ENCODE data around the gene TRIM74.
A peak's percentile ranks its signal among the peaks of the same experiment; 100 is the strongest.
"Not testable (repeated sequence)": the region's sequence is repeated elsewhere in the genome, so short reads cannot be mapped to it uniquely, and the experiment has no call there.

The TRIM74 gene

DNA sequence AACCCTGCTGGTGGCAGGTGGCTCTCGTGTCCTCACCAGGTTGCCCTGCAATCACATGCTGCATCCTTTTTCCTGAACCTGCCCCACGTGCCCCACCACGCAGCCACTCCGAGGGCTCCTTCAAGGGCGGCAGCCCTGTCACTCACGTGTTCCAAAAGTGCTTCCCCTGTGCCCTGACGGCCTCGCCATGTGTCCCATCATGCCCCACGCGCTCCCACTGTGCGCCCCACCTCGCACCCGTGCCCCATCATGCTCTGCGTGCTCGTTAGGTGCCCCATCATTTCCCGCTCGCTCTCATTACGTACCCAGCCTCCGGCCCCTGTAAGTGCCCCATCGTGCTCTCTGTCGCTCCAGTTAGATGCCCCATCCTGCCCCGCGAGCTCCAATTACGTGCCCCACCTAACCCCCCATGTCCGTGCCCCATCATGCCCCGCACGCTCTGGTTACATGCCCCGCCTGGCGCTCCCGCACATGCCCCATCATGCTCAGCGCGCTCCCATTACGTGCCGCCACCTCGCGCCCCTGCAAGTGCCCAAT, at the start of gene TRIM74:
Gene TRIM74 (minus strand): TSS at position 487 of the 537 bp plus-strand sequence. CDS start 3,309 bp downstream, outside the sequence.
- DNase-seq (ENCODE audit: low read depth): not testable (repeated sequence)

DNA sequence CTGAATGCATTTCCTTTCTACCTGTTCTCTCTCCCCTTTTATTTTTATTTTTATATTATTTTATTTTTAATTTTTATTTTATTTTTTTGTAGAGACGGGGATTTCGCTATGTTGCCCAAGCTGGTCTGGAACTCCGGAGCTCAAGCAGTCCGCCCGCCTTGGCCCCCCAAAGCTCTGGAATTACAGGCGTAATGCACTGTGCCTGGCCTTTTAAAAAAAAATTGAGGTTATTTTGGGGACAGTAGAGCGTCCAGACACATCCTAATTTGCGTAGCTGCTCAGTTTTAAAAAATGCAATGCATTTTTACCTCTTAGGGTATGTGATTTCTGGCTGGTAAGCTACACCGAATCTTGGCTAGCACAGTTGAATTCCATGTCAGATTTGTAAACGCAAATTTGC, 37.2 kb upstream of the TRIM74 start:
- DNase-seq (ENCODE audit: low read depth): not testable (repeated sequence)

DNA sequence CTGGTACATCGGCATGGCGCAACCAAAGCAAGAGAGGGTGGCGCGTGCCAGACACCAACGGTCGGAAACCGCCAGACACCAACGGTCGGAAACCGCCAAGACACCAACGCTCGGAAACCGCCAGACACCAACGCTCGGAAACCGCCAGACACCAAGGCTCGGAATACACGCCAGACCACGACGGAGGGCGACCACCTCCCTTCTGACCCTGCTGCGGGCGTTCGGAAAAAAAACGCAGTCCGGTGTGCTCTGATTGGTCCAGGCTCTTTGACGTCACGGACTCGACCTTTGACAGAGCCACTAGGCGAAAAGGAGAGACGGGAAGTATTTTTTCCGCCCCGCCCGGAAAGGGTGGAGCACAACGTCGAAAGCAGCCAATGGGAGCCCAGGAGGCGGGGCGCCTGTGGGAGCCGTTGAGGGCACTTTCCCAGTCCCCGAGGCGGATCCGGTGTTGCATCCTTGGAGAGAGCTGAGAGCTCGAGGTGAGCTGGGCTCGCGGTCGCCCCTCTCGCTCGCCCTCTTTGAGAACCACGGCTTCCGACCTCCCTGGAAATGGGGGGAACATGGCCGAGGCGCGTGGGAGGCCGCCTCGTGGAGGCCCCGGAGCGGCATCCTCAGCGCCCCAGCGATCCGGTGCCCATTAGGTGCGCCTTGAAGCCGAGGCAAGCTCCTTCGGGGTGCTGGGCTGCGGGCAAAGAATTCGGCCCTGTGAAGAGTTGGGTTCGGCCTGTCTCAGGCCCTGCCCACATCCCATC, 36.6 kb upstream of the TRIM74 start:
- peak; percentile 84 for DNase-seq (ENCODE audit: low read depth)

DNA sequence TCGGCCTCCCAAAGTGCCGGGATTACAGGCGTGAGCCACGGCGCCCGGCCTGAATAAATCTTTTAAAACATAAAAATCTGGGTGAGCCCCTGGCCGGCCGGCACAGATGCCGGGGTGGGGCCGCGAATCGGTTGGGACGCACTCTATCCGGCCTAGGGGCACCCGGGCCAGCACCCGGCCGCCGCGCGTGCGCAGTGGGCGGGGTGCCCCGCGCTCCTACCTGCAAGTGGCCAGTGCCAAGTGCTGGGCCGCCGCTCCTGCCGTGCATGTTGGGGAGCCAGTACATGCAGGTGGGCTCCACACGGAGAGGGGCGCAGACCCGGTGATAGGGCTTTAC, 36.1 kb upstream of the TRIM74 start:
- peak; percentile 57 for DNase-seq (ENCODE audit: low read depth)

DNA sequence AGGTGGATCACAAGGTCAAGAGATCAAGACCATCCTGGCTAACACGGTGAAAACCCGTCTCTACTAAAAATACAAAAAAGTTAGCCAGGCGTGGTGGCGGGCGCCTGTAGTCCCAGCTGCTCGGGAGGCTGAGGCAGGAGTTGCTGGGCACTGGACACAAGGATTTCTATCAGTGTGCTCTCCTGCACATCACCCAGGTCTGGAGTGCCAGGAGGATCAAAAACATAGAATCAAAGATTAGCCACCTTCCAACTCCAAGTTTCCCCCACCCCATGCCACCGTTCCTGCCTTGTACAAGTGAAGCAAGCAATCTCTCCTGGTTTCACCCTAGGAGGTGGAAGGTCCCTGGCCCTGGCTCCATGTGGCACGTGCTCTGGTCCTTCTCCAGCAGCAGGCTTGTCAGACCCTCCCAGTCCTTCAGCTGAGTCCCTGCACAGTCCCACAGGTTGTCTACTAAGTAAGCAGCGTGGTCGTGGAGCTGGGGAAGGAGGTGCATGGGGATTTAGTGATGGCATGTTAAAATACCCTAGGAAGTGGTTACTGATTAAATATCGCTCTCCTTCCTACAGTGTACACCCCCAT, 28.7 kb upstream of the TRIM74 start:
- DNase-seq (ENCODE audit: low read depth): not testable (repeated sequence)

DNA sequence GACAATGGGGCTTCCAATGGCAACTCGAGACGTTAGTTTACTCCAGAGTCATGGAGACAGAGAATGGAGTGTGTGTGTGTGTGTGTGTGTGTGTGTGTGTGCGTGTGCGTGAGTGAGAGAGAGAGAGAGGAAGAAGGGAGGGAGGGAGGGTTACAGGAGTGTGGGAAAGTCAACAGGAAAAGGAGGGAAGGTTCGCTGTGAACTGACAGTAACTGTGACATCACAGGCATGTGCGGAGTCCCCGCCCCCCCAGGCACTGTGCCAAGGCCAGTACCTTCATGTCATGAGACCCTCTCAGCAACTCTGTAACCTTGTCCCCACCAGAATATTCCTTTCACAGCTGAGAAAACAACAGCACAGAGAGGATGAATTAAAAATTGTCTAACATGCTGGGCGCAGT, 28.2 kb upstream of the TRIM74 start:
- not testable (repeated sequence) for DNase-seq (ENCODE audit: low read depth)

DNA sequence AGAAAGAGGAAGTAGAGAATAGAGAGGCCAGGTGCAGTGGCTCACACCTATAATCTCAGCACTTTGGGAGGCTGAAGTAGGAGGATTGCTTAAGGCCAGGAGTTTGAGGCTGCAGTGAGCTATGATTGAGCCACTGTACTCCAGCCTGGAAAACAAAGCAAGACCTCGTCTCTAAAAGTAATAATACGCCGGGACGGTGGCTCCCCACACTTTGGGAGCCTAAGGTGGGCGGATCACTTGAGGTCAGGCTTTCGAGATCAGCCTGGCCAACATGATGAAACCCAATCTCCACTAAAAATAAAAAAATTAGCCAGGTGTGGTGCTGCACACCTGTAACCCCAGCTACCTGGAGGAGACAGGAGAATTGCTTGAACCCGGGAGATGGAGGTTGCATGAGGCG, 26.2 kb upstream of the TRIM74 start:
- not testable (repeated sequence) for DNase-seq (ENCODE audit: low read depth)

DNA sequence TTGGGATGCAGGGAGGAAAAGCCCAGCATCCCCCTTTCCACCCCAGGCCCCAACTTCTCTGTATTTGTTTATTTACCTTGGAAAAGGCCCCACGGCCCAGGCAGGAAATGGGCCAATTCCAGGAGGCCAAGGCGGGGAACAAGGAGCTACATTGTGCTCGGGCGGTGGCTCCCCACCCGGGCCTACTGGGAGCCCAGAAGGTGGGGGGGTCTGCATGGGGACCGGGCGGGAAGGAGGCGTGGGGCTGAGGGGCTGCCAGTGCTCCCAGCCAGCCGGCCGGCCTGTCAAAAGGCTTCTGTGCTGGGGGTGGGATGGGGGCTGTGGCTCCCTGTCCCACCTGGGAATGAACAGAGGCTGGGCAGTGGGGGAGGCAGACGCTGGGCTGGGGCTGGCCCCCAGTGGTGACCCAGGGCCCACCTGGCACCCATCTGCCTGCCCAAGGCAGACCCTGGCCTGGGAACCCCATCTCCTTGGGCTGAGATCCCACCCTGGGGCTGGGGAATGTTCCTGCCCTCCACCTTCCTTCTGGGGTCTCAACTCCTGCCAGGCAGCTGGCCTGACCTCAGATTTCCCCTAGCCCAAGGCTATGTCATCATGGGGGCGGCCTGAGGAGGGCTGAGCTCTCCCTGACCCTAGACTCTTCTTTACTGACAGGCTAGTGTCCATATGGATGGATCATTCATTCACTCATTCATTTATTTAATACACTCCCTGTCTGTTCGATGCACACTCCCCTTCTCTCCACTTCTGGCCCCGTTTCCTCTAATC, 21.1 kb upstream of the TRIM74 start:
- DNase-seq (ENCODE audit: low read depth): not testable (repeated sequence)

DNA sequence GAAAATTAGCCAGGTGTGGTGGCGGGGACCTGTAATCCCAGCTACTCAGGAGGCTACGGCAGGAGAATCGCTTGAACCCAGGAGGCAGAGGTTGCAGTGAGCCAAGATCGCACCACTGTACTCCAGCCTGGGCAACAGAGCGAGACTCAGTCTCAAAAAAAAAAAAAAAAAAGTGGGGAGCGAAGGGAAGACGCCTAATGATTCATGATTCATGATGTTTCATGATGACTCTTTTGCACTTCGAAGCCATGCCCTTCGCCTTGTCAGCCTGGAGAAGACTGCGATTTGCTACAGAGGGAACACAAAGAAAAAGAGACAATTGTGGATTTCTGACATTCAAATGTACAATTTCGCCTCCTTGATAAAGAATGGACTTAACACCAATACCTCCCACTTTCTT, 12.8 kb upstream of the TRIM74 start:
- not testable (repeated sequence) for DNase-seq (ENCODE audit: low read depth)

DNA sequence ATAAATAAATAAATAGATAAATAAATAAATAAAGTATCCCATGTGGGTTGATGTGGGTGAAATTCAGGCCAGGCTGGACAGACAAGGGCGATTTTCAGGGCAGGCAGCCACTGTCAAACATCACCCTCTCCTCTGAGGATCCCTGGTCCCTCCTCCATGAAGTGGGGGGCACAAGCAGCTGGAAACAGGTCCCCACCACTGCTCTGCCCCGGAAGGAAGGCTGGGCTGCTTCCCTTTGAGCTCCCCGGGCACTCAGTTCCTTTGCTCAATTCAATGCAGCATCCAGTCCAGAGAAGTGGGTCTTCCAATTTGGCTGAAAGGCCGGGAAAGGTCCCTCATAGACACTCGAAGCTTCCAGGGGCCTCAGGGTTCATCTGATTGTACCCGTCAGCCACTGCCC, 11.1 kb upstream of the TRIM74 start:
- DNase-seq (ENCODE audit: low read depth): not testable (repeated sequence)

DNA sequence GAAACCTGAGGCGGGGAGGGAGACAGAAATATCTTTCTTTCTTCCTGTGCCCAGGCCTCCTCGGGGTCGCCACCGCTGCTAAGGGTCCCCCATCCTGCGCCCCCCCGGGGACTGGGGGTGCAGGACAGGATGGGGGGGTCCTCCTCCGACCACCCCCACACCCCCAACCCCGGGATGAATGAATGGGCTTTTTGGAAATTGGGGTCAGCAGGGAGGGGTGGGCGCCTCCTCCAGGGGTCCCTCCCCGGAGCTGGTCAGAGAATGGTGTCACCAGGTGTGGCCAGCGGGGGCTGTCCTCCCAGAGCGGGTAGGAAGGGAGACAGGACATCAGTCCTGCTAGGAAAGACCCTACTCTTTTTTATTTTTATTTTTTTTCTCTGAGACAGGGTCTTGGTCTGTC, 7.2 kb upstream of the TRIM74 start:
- DNase-seq (ENCODE audit: low read depth): not testable (repeated sequence)

DNA sequence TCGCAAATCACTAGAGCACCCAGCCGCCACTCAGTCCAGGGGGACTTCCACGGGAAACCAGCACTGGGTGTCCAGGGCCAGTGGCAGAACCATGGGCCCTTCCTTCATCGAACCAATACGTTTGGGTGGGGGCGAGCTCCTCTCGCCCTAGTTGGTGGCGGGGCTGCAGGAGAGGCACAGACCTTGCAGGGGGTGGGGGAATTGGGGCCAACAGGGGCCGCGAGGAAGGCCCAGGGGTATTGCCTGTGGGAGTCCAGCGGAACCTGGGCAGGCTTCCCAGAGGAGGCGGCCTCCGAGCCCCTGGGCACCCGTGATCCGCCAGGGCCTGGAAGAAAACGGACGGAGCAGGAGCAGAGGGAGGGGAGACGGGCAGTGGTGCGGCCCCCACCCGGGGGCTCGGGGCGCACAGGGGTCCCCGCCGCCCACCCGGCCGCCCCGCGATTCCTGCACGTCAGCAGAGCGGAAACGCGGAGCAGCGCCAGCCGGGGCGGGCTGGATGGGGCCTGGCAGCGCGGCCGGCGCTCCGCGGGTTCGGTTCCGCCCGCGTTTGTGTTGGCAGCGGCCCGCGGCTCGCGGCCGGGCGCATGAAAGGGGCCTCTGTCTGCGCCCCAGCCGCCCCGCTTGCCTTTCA, 6.5 kb upstream of the TRIM74 start:
- not testable (repeated sequence) for DNase-seq (ENCODE audit: low read depth)

DNA sequence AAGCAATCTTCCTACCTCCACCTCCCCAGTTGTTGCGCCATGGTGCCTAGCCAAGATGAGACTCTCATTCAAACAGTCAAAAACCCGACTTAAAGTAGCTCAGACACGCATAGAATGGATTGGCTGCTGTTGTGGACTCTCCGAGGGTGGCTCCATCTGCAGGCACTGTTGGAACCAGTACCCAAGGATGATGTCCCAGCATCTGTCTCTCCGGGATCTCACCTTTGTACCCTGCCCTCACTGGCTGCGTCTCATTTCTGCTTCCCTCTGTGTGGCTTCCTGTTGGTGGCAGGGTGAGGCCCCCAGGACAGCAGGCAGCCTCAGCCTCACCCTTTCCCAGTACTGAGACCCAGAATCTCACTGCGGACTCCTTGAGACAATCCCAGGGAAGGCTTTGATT, 5.5 kb upstream of the TRIM74 start:
- DNase-seq (ENCODE audit: low read depth): not testable (repeated sequence)

DNA sequence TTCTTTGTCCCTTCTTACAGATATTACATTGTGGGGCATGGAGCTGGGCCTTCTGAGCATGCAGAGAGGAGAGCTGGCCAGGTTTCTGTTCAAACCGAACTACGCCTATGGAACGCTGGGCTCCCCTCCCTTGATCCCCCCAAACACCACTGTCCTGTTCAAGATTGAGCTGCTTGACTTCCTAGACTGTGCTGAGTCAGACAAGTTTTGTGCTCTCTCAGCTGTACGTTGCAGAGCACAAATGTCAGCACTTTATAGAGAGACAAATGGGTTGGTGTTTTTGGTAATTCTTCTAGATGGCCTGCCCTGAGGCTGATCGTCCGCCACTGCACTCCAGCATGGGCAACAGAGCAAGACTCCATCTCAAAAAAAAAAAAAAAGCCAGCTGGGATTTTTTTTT, 2.2 kb upstream of the TRIM74 start:
- DNase-seq (ENCODE audit: low read depth): not testable (repeated sequence)

DNA sequence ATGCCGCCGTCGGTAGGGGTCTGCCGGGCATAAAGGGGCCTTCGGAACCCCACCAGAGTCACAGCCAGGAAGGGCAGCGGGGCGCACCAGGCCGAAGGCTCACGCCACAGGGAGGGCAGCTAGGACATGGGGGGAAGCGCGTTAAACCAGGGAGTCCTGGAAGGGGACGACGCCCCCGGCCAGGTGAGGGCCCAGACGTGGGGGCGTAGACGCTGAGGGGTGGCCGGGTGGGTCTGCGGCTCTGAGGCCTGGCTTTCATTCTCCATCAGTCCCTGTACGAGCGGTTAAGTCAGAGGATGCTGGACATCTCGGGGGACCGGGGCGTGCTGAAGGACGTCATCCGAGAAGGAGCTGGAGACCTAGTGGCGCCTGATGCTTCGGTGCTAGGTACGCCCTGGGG, 422 bp upstream of the TRIM74 start:
- DNase-seq (ENCODE audit: low read depth): not testable (repeated sequence)

DNA sequence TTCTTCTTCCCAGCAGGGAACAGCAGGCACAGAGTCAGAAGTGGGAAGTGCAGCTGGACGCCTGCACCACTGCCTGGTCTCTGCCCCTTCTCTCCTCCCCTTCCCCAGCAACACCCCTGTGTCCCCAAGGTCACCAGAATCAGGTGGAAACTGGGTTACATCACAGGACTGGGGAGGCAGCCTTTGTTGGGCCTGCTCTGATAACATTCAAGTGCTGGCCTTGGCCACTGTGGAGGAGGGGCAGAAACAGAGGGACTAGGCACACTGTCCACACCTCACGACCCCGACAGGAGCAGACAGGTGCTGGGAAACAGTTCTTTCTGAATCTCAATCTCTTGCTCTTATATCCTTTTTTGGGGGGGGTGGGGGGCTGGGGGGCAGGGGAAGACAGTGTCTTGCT, 2.4 kb downstream of the TRIM74 start:
- DNase-seq (ENCODE audit: low read depth): not testable (repeated sequence)

DNA sequence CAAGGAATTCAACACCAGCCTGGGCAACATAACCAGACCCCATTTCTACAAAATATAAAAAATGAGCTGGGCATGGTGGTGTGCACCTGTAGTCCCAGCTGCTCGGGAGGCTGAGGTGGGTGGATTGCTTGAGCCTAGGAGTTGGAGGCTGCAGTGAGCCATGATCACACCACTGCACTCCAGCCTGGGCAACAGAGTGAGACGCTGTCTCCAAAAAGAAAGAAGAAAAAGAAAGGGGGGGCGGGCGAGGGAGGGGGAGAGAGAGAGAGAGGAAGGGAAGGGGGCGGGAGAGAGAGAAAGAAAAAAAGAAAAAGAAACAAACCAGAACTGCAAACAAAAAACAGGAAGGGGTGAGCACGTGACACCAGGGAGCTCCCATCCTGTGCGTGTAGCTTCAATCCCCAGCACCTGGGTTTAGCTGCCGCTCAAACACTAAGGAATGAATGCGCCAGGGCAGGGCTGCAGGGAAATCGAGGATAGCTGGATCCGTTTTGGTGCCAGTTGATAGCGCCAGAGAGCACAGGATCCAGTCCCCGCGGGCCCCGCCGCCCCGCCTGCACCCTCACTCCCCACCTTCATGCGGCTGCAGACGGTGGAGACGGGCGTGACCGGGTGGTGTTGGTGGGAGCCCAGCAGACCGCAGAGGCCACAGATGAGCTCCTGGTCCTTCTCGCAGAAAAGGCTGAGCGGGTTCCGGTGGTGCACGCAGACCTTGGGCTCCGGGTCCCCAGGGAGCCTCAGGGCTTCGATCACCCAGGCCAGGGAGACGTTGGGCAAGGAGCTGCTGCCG, 3.9 kb downstream of the TRIM74 start:
- DNase-seq (ENCODE audit: low read depth): not testable (repeated sequence)

DNA sequence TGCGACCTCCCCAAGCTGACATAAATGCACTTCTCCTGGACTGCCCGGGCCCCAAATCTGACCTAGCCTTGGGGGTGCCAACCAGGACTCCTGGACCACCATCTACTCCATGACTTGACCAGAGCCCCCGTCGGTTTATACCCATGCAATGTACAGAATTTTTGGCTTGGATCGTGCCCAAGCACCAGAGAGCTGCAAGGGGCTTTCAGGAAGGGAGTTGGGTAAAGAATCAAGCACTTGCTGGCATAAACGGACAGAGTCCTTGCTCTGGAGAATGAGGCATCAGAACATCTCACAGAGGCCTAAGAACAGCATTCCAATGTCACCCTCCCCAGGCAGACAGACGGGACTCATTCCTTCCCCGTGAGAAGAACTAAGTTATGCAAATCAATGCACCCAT, 6.2 kb downstream of the TRIM74 start:
- DNase-seq (ENCODE audit: low read depth): not testable (repeated sequence)

DNA sequence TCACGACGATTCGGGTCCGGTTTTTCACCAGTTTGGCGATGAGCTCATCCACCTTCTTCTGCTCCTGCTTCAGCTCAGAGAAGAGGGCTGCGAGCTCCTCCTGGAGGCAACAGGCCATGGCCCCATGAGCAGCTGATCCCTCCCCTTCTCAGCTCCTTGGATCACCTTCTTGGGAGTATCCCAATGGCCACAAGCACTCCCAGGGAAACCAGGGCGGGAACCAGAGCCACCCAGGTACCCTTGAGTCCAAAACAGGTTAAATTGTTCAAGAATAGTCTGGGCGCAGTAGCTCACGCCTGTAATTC, 8.0 kb downstream of the TRIM74 start:
- not testable (repeated sequence) for DNase-seq (ENCODE audit: low read depth)

DNA sequence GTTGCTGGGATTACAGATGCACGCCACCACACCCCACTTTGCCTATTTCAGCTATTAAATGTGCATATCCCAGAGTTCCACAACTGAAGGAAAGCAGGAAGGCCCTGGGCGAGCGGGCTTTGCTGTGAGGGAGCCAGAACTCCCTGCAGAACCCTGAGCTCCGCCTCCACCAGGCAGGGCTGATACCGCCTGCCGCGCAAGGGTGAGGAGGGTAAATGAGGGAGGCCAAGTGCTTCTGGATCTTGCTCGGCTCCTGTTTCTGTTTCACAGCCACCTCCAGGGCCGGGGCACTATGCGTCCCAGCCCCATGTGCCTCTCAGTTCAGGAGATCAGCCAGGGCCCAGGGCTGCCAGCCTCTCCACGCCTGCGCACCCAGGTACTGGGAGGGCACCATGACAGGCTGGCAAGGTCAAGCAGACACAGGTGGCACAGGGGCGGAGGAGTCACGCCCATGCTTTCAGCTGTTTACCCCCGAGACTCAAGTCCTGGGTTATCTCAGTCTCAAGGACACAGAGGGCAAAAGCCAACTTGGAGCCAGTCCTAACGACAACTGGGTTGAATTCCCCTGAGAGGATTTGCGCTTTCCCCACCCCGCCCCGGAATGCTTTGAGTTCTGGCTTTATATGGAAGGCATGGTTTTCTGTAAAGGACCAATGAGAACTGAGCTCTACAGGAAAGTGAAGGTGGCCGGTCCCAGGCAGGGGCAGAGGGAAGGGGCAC, 8.5 kb downstream of the TRIM74 start:
- DNase-seq (ENCODE audit: low read depth): not testable (repeated sequence)

DNA sequence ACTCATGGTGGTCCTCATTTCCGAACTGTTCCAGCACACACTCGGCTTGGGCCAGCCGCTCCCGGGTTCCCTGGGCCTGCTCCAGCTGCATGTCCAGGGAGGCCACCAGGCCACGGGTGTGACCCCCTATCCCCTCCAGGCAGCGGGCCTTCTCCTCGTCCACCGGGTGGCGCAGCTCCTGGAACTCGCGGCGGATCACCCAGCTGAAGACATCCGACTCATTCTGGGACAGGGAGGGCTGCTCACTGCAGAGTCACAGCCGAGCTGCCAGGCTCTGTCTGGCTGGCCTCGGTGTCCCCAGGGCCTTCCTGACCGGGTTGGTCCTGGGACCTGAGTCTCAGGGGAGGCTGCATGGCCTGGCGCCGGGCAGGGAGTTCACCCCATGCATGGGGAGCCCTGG, 9.2 kb downstream of the TRIM74 start:
- DNase-seq (ENCODE audit: low read depth): not testable (repeated sequence)
